Activated naive CD4-positive, alpha-beta T cell treated with anti-CD3 and anti-CD28 coated beads for 36 hours (primary cell): Measurements from ENCODE around the gene NCS1. TPM values are rescaled to one million over a fixed set of nuclear protein-coding genes. Genes with fewer than 3 reads are reported as not detected.

Source experiments
- CTCF ChIA-PET: fragments of 350-600 bp; sonication (Branson Sonifier 250); formaldehyde crosslinking; loops from one replicate; lab custom pipeline; 2021; ENCODE audit warnings: antibody characterized with exemption; lab: Charles Lee
- DNase-seq: peaks from one replicate; pipeline ENCODE4 v3.0.0-alpha.2; 2020
- H3K27ac Mint-ChIP-seq: one replicate; pipeline ENCODE4 v1.8.0; 2021; ENCODE audit warnings: mild to moderate bottlenecking, mixed read lengths
- H3K27me3 Mint-ChIP-seq: one replicate; pipeline ENCODE4 v1.8.0; 2021; ENCODE audit warnings: low read depth, mixed read lengths
- H3K36me3 Mint-ChIP-seq: one replicate; pipeline ENCODE4 v1.8.0; 2021; ENCODE audit warnings: low read depth, mixed read lengths
- H3K4me1 Mint-ChIP-seq: one replicate; pipeline ENCODE4 v1.8.0; 2021; ENCODE audit warnings: low read depth, mixed read lengths
- H3K4me3 Mint-ChIP-seq: one replicate; pipeline ENCODE4 v1.8.0; 2021; ENCODE audit warnings: mild to moderate bottlenecking, moderate library complexity, mixed read lengths
- H3K9me3 Mint-ChIP-seq: one replicate; pipeline ENCODE4 v1.8.0; 2021; ENCODE audit warnings: mixed read lengths
- intact Hi-C: fragments of 100-400 bp; cut with micrococcal nuclease; formaldehyde crosslinking; loops from one replicate; pipeline ENCODE4 v1.15.1; 2023
- total RNA-seq, 2 experiments: library from RNA; stranded (reverse); gene quantifications; one replicate each; pipeline ENCODE4 v1.2.3, GENCODE V29; 2021

Gene NCS1
- total RNA-seq, 2 experiments from 2014 or later, result 22.4 to 23.3 TPM

DNA sequence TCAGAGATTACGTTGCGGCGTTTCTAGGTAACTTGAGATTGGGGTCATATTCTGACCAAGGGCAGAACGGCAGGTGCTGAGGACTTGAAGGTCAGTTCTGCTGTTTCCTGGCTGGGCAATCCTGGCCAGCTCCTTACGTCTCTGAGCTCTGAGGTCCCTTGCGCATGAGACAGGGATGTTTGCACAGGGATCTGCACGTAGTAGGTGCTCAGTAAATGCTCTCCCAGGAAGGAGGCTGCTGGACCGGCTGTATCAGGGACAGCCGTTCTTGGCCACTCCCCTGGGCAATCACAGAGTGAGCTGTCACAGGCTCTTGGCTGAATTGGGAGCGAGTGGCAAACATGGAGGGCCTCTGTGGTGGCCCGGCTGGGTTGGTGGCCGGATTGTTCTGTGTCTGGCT is 8.3 kb downstream of the NCS1 start:
- intact Hi-C loops, result no loop called here
- Mint-ChIP-seq H3K27me3 (no peaks in the 10 kb centered on the region), H3K36me3 (no peaks in the 10 kb centered on the region), H3K4me3 (no peak overlapping the region), H3K9me3 (no peaks in the 10 kb centered on the region), H3K4me1 (peaks cover 2% of the 10 kb centered on the region), H3K27ac (no peak overlapping the region)
- CTCF ChIA-PET, result no interaction called here
- DNase-seq, result no peak

DNA sequence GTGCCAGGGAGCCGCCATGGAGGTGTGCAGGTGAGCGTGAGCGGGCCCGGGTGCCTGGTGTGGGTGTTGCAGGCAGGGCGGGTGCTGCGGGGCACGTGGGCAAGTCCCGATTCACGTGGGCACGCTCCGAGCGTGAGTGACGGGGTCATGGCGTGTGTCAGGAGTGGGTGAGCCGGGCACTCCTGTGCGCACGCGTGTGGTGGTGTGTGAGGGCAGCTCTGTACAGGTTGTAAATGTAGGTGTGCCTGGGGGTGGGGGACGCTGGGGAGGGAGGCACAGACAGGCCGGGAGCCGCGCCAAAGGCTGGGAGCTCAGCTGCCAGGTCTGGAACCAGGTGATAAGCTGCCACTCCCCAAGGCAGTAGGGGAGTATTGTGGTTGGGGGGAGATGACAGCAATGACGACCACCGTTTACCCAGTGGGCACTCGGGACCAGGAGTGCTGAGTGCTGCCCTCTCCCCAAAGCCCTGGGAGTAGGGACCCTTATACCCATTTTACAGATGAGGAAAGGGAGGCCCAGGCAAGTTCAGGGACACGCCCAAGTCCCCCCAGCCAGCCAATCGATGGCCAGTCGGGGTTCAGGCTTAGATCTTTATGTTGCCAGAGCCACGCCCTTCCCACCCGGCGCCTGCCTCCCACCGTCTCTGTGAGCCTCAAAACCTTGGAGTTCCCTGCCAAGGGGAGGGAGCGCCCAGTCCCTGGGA is 9.6 kb downstream of the NCS1 start:
- Mint-ChIP-seq H3K9me3 (no peaks in the 10 kb centered on the region), H3K4me1 (peaks cover 2% of the 10 kb centered on the region), H3K27ac (no peak overlapping the region), H3K27me3 (no peaks in the 10 kb centered on the region), H3K4me3 (no peak overlapping the region), H3K36me3 (no peaks in the 10 kb centered on the region)
- CTCF ChIA-PET, result no interaction called here
- DNase-seq, result no peak
- intact Hi-C loops, result no loop called here

- Mint-ChIP-seq H3K9me3 (no peaks in the 10 kb centered on the region), H3K4me3 (no peak overlapping the region), H3K27ac (no peak overlapping the region), H3K36me3 (no peaks in the 10 kb centered on the region), H3K4me1 (peaks cover 2% of the 10 kb centered on the region), H3K27me3 (no peaks in the 10 kb centered on the region)
- DNase-seq, result no peak
- intact Hi-C loops, result no loop called here
- CTCF ChIA-PET, result no interaction called here
Observed at GRCh38 chr9:130182381-130182909, 10.2 kb downstream of the NCS1 start.

DNA sequence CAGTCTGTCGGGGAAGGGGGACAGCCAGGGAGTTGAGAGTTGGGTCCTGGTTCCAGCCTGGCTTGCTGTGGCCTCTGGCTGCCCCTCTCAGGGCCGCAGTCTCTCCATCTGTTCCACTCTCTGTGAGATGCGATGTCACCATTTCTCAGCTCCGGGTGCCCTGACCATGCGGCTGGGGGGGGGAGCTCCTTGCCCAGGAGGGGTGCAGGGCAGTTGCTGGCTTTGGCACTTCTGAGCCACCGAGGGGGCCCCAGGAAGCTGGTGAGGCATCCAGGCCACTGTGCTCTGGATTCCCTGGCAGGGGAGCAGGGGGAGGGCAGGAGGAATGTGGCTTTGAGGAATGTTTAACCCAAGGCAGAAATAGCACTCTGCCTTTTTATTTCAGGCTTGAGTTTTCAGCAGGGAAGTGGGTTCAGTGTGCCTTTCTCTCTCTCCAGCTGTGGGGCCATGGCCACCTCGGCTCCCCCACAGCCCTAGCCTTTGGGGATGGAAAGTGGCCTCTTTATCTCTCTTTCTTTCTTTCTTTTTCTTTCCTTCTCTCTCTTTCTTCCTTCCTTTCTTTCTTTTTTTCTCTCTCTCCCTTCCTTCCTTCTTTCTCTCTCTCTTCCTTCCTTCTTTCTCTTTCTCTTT is 11.0 kb downstream of the NCS1 start:
- CTCF ChIA-PET, result no interaction called here
- no peak overlapping the region for H3K4me3 Mint-ChIP-seq
- H3K4me1 Mint-ChIP-seq, result peaks cover 2% of the 10 kb centered on the region
- DNase-seq, result no peak
- intact Hi-C loops, result no loop called here
- H3K27ac Mint-ChIP-seq, result no peak overlapping the region
- no peaks in the 10 kb centered on the region for H3K36me3 Mint-ChIP-seq
- no peaks in the 10 kb centered on the region for H3K27me3 Mint-ChIP-seq
- no peaks in the 10 kb centered on the region for H3K9me3 Mint-ChIP-seq

DNA sequence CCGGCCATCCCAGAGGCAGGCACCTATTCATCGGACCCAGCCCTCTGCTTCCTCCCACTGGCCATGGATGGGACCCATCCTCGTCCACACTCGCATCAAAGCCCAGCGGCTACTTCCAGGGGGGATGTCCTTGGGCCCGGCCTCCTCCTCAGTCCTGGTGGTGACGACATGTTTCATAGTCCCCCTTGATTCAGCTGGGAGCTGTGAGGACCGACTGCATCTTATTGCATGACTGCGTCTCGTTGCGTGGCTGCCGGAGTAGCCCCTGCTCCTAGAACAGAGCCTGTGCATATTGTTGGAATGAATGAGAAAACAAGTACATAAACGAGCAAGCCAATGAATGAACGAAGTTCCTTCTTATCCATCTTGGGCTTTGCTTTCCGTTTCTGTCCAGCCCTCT is 12.8 kb downstream of the NCS1 start:
- no peaks in the 10 kb centered on the region for H3K9me3 Mint-ChIP-seq
- H3K27me3 Mint-ChIP-seq, result no peaks in the 10 kb centered on the region
- CTCF ChIA-PET, result no interaction called here
- H3K4me3 Mint-ChIP-seq, result no peak overlapping the region
- no peak for DNase-seq
- peaks cover 2% of the 10 kb centered on the region for H3K4me1 Mint-ChIP-seq
- no peak overlapping the region for H3K27ac Mint-ChIP-seq
- intact Hi-C loops, result no loop called here
- no peaks in the 10 kb centered on the region for H3K36me3 Mint-ChIP-seq

GRCh38 chr9:130185490-130186031 is 13.4 kb downstream of the NCS1 start:
- DNase-seq, result no peak
- CTCF ChIA-PET, result interaction anchor here (0.6 to 0.7 kb wide), 2 partner anchors 51 to 58 kb away, joined by 3 to 4 read pairs; no protein-coding TSS in a partner anchor
- no peaks in the 10 kb centered on the region for H3K9me3 Mint-ChIP-seq
- no peaks in the 10 kb centered on the region for H3K27me3 Mint-ChIP-seq
- intact Hi-C loops, result no loop called here
- peaks cover 2% of the 10 kb centered on the region for H3K4me1 Mint-ChIP-seq
- H3K4me3 Mint-ChIP-seq, result no peak overlapping the region
- no peaks in the 10 kb centered on the region for H3K36me3 Mint-ChIP-seq
- no peak overlapping the region for H3K27ac Mint-ChIP-seq

DNA sequence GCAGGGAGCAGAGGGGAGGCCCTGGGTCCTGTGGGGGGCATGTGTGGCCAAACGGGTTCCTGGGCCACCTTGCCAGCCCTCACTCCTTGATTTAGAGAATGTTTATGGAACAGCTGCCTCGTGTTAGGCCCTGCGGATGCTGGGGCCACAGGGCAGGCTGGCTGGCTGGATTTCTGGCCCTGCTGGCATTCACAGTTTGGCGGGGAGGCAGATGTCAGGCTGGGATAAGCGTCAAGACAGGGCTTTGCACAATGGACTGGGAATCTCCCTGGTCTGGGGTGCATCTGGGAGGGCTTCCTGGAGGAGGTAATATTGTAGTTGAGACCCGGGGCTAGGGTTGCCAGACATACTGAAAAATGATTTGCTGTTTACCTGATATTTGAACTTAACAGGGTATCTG is 13.8 kb downstream of the NCS1 start:
- H3K4me3 Mint-ChIP-seq, result no peak overlapping the region
- peaks cover 2% of the 10 kb centered on the region for H3K4me1 Mint-ChIP-seq
- DNase-seq, result no peak
- no peaks in the 10 kb centered on the region for H3K36me3 Mint-ChIP-seq
- intact Hi-C loops, result no loop called here
- H3K9me3 Mint-ChIP-seq, result no peaks in the 10 kb centered on the region
- CTCF ChIA-PET, result interaction anchor here (0.6 to 0.7 kb wide), 2 partner anchors 51 to 57 kb away, joined by 3 to 4 read pairs; no protein-coding TSS in a partner anchor
- H3K27ac Mint-ChIP-seq, result no peak overlapping the region
- H3K27me3 Mint-ChIP-seq, result no peaks in the 10 kb centered on the region

GRCh38 chr9:130186839-130187522 is 14.8 kb downstream of the NCS1 start:
- no peaks in the 10 kb centered on the region for H3K36me3 Mint-ChIP-seq
- peaks cover 2% of the 10 kb centered on the region for H3K4me1 Mint-ChIP-seq
- intact Hi-C loops, result no loop called here
- H3K27me3 Mint-ChIP-seq, result no peaks in the 10 kb centered on the region
- CTCF ChIA-PET, result interaction anchor here (1.3 kb wide), 1 partner anchor 80 kb away, joined by 4 read pairs; no protein-coding TSS in a partner anchor
- H3K27ac Mint-ChIP-seq, result no peak overlapping the region
- DNase-seq, result no peak
- H3K4me3 Mint-ChIP-seq, result no peak overlapping the region
- no peaks in the 10 kb centered on the region for H3K9me3 Mint-ChIP-seq

- Mint-ChIP-seq H3K27me3 (no peaks in the 10 kb centered on the region), H3K27ac (no peak overlapping the region), H3K9me3 (no peaks in the 10 kb centered on the region), H3K4me1 (peaks cover 2% of the 10 kb centered on the region), H3K36me3 (no peaks in the 10 kb centered on the region), H3K4me3 (no peak overlapping the region)
- intact Hi-C loops, result no loop called here
- DNase-seq, result no peak
- CTCF ChIA-PET, result interaction anchor here (1.3 kb wide), 1 partner anchor 80 kb away, joined by 4 read pairs; no protein-coding TSS in a partner anchor
Observed at GRCh38 chr9:130187523-130187846, 15.3 kb downstream of the NCS1 start.

- no peak overlapping the region for H3K4me3 Mint-ChIP-seq
- no peaks in the 10 kb centered on the region for H3K4me1 Mint-ChIP-seq
- CTCF ChIA-PET, result no interaction called here
- H3K27ac Mint-ChIP-seq, result no peak overlapping the region
- intact Hi-C loops, result no loop called here
- H3K36me3 Mint-ChIP-seq, result no peaks in the 10 kb centered on the region
- DNase-seq, result no peak
- H3K27me3 Mint-ChIP-seq, result no peaks in the 10 kb centered on the region
- H3K9me3 Mint-ChIP-seq, result no peaks in the 10 kb centered on the region
Observed at GRCh38 chr9:130188860-130189481, 16.8 kb downstream of the NCS1 start.

GRCh38 chr9:130189840-130190239 is 17.6 kb downstream of the NCS1 start:
- CTCF ChIA-PET, result no interaction called here
- H3K4me1 Mint-ChIP-seq, result no peaks in the 10 kb centered on the region
- no peaks in the 10 kb centered on the region for H3K9me3 Mint-ChIP-seq
- intact Hi-C loops, result no loop called here
- H3K4me3 Mint-ChIP-seq, result no peak overlapping the region
- H3K27ac Mint-ChIP-seq, result no peak overlapping the region
- no peaks in the 10 kb centered on the region for H3K27me3 Mint-ChIP-seq
- DNase-seq, result no peak
- H3K36me3 Mint-ChIP-seq, result no peaks in the 10 kb centered on the region

DNA sequence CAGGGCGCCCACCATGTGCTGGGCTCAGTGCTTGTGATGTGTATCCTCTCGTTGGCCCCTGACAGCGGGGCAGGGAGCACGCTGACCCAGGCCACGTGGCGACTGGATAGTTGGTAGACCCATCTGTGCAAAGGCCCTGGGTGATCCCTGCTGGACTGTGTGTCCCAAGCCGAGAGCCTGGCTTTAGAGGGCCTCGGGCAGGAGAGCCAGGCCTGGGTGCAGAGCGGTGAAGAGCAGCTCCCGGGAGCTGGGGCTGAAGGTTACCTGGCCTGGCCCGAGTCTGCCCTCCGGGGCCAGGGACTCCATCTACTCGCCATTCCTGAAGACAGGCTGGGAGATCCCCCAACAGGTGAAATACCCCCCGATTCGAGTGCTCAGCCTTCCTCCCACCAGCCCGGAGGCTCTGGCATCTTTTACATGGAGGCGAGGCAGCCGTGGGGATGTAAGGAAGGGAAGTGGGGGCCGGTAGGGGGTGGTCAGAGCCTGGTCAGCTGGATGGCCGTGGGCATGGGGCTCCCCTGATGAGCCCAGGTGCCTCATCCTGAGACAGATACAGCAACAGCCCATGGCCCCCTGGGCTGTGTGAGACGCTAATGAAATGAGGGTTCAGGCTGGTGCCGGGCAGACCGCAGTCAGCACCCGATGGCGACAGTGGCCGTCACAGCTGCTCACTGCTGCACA is 19.0 kb downstream of the NCS1 start:
- intact Hi-C loops, result no loop called here
- Mint-ChIP-seq H3K9me3 (no peaks in the 10 kb centered on the region), H3K36me3 (no peaks in the 10 kb centered on the region), H3K27ac (no peak overlapping the region), H3K4me3 (no peak overlapping the region), H3K4me1 (no peaks in the 10 kb centered on the region), H3K27me3 (no peaks in the 10 kb centered on the region)
- CTCF ChIA-PET, result no interaction called here
- no peak for DNase-seq
